HG03045 (cell line): Measurements from ENCODE around the gene PLET1.
"Not testable (repeated sequence)": the region's sequence is repeated elsewhere in the genome, so short reads cannot be mapped to it uniquely, and the experiment has no call there.

Source experiments
- ATAC-seq: cut with Tn5 transposase; IDR thresholded peaks from one replicate; pipeline ENCODE4 v1.9.1; 2021; ENCODE audit warnings: mild to moderate bottlenecking, moderate library complexity; ENCODE audit not compliant: unreplicated experiment

The PLET1 gene

GRCh38 chr11:112215621-112216020 is 45.0 kb downstream of the PLET1 start:
- no peak for ATAC-seq

DNA sequence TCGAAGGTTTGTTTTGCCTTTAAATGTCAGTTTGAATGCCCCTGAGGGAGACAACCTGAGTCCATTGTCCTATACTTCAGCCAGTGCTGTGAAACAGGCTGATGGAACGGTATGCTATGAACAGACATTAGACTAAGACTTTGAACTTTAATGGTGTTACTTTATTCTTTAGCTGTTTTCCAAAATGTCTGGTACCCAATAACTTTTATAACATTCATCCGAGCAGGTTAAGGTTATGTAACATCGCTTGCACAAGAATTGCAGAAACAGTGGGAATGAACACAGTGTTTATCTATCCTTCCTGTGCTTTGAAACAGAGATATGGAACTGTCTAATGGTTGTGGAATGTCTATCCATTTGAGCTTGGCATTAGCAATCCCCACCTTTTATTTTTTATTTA is 46.9 kb downstream of the PLET1 start:
- no peak for ATAC-seq

GRCh38 chr11:112212710-112213109 is 48.0 kb downstream of the PLET1 start:
- no peak for ATAC-seq

GRCh38 chr11:112212290-112212689 is 48.4 kb downstream of the PLET1 start:
- ATAC-seq = no peak

DNA sequence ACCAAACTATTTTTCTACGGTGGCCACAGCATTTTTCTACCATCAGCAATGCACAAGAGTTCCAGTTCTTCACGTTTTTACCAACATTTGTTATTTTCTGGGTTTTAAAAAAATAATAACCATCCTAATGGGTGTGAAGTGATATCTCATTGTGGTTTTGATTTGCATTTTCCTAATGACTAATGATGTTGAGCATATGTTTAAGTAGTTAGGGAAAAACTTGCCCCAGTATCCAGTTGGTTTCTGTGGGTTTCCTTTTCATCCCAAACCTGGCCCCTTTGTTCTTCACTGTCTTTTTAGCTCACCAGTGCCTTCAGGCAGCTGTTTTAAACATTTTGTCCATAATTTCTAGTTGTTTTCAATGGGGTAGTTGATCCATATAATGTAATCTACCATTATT is 49.1 kb downstream of the PLET1 start:
- no peak for ATAC-seq

DNA sequence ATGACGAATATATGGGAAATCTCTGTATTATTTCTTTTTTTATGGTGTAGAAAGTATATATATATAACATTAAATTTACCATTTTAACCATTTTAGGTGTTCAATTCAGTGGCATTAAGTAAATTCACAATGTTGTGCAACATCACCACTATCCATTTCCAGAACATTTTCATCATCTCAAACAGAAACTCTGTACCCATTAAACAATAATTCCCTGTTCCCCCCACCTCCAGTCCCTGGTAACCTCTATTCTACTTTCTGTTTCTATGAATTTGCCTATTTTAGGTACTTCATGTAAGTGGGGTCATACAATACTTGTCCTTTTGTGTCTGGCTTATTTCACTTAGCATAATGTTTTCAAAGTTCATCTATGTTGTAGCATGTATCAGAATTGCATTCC is 49.8 kb downstream of the PLET1 start:
- no peak for ATAC-seq

- ATAC-seq = no peak
Observed at GRCh38 chr11:112206071-112206470, 54.6 kb downstream of the PLET1 start.

- no peak for ATAC-seq
Observed at GRCh38 chr11:112200252-112200651, 60.4 kb downstream of the PLET1 start.

GRCh38 chr11:112199101-112199500 is 61.6 kb downstream of the PLET1 start:
- ATAC-seq = not testable (repeated sequence)
